Measurements from ENCODE around the gene SPATA6.
"Not testable (repeated sequence)": the region's sequence is repeated elsewhere in the genome, so short reads cannot be mapped to it uniquely, and the experiment has no call there.

Gene SPATA6

GRCh38 chr1:48309564-48310082 is 162.4 kb downstream of the SPATA6 start:
- no peak for TF ChIP-seq CTCF (IDR thresholded peaks at IDR 0.05; ENCODE audit: low read length, missing control alignments)
- DNase-seq (ENCODE audit: low read depth) = no peak

GRCh38 chr1:48302652-48303051 is 169.4 kb downstream of the SPATA6 start:
- TF ChIP-seq CTCF (IDR thresholded peaks at IDR 0.05; ENCODE audit: low read length, missing control alignments) = no peak
- DNase-seq (ENCODE audit: low read depth) = no peak
- no peak overlapping the region for H3K4me3 ChIP-seq (replicated peaks; ENCODE audit: low read depth, low read length)

More at GRCh38 chr1:48309564-48310082, 162.4 kb downstream of the SPATA6 start:
- no peak overlapping the region for H3K4me3 ChIP-seq (replicated peaks; ENCODE audit: low read depth, low read length)

GRCh38 chr1:48294656-48295055 is 177.3 kb downstream of the SPATA6 start:
- H3K4me3 ChIP-seq (replicated peaks; ENCODE audit: low read depth, low read length) = no peak overlapping the region
- TF ChIP-seq CTCF (IDR thresholded peaks at IDR 0.05; ENCODE audit: low read length, missing control alignments) = no peak
- no peak for DNase-seq (ENCODE audit: low read depth)

GRCh38 chr1:48294094-48294493 is 177.9 kb downstream of the SPATA6 start:
- not testable (repeated sequence) for H3K4me3 ChIP-seq (replicated peaks; ENCODE audit: low read depth, low read length); DNase-seq (ENCODE audit: low read depth)

- no peak for DNase-seq (ENCODE audit: low read depth)
- TF ChIP-seq CTCF (IDR thresholded peaks at IDR 0.05; ENCODE audit: low read length, missing control alignments) = no peak
- H3K4me3 ChIP-seq (replicated peaks; ENCODE audit: low read depth, low read length) = no peak overlapping the region
Observed at GRCh38 chr1:48292706-48293105, 179.3 kb downstream of the SPATA6 start.

GRCh38 chr1:48291421-48291820 is 180.6 kb downstream of the SPATA6 start:
- DNase-seq (ENCODE audit: low read depth) = no peak
- no peak overlapping the region for H3K4me3 ChIP-seq (replicated peaks; ENCODE audit: low read depth, low read length)
- no peak for TF ChIP-seq CTCF (IDR thresholded peaks at IDR 0.05; ENCODE audit: low read length, missing control alignments)

GRCh38 chr1:48285525-48285924 is 186.5 kb downstream of the SPATA6 start:
- no peak for TF ChIP-seq CTCF (IDR thresholded peaks at IDR 0.05; ENCODE audit: low read length, missing control alignments)
- H3K4me3 ChIP-seq (replicated peaks; ENCODE audit: low read depth, low read length) = no peak overlapping the region
- DNase-seq (ENCODE audit: low read depth) = no peak

- DNase-seq (ENCODE audit: low read depth); H3K4me3 ChIP-seq (replicated peaks; ENCODE audit: low read depth, low read length): not testable (repeated sequence)
Observed at GRCh38 chr1:48284696-48285420, 187.1 kb downstream of the SPATA6 start.

- not testable (repeated sequence) for H3K4me3 ChIP-seq (replicated peaks; ENCODE audit: low read depth, low read length); DNase-seq (ENCODE audit: low read depth)
Observed at GRCh38 chr1:48282329-48282728, 189.7 kb downstream of the SPATA6 start.

- not testable (repeated sequence) for DNase-seq (ENCODE audit: low read depth); H3K4me3 ChIP-seq (replicated peaks; ENCODE audit: low read depth, low read length)
Observed at GRCh38 chr1:48277437-48277836, 194.6 kb downstream of the SPATA6 start.
